Stomach (tissue), 4 donors: ENCODE data around the gene DPP8.

Experiments used
- EP300 ChIP-seq: sonication (generic); formaldehyde crosslinking; IDR thresholded peaks from one replicate; pipeline ENCODE4 v1.6.1; 2017; ENCODE audit warnings: antibody characterized with exemption
- POLR2A ChIP-seq, 4 donors: fragments of 450-650 bp; IDR thresholded peaks; one replicate each; pipeline ENCODE4 v1.6.1; 2016; ENCODE audit warnings: antibody characterized with exemption in 4 of 4, control low read depth in 2 of 4, mild to moderate bottlenecking in 1 of 4, moderate library complexity in 1 of 4
- POLR2AphosphoS5 ChIP-seq, 3 donors: sonication (generic); formaldehyde crosslinking; IDR thresholded peaks; one replicate each; pipeline ENCODE4 v1.6.1; 2016; ENCODE audit warnings: antibody characterized with exemption in 3 of 3
- TF ChIP-seq, protein P1 (sequence below), 7 experiments: fragments of 450-650 bp in 4 of 7; fragments of 200-600 bp in 3 of 7; sonication (generic) in 3 of 7; IDR thresholded peaks; one replicate each; pipeline ENCODE4 v1.5.1; 2016 to 2019; ENCODE audit warnings: antibody characterized with exemption in 7 of 7, control low read depth in 2 of 7, mild to moderate bottlenecking in 1 of 7

DNA sequence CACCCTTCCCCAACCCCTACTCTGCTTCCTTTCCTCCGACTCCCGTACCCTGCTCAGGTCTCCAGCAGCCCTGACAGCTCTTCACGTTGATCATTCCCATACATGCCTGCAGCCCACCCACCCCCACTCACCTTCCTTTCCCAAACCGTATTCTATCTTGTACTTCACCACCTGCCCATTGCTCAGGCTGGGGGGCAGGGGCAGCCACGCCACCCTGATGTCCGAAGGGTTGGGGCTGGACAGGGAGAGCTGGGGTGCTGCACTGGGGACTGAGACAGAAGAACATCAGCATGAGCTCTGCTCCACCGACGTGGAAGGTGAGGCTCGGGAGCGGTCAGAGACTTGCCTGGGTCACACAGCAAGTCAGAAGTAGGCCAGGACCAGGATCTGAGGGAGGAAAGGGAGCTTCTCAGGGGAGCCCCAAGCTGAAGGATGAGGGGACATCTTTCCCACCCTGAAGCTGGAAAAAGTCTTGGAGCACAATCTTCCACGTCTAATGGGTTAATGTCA, 123.2 kb downstream of the DPP8 start:
- TF ChIP-seq, protein P1, sequence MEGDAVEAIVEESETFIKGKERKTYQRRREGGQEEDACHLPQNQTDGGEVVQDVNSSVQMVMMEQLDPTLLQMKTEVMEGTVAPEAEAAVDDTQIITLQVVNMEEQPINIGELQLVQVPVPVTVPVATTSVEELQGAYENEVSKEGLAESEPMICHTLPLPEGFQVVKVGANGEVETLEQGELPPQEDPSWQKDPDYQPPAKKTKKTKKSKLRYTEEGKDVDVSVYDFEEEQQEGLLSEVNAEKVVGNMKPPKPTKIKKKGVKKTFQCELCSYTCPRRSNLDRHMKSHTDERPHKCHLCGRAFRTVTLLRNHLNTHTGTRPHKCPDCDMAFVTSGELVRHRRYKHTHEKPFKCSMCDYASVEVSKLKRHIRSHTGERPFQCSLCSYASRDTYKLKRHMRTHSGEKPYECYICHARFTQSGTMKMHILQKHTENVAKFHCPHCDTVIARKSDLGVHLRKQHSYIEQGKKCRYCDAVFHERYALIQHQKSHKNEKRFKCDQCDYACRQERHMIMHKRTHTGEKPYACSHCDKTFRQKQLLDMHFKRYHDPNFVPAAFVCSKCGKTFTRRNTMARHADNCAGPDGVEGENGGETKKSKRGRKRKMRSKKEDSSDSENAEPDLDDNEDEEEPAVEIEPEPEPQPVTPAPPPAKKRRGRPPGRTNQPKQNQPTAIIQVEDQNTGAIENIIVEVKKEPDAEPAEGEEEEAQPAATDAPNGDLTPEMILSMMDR (IDR thresholded peaks at IDR 0.05), result no peak
- no peak for TF ChIP-seq EP300
- TF ChIP-seq POLR2A (IDR thresholded peaks at IDR 0.05), result no peak
- TF ChIP-seq POLR2AphosphoS5 (IDR thresholded peaks at IDR 0.05), result no peak
